Kidney tubule cell (primary cell): ENCODE data around the gene MTA2.
"Not testable (repeated sequence)": the region's sequence is repeated elsewhere in the genome, so short reads cannot be mapped to it uniquely, and the experiment has no call there.

ENCODE experiments used
- DNase-seq: peaks from one replicate; pipeline ENCODE4 v3.0.0-alpha.2; 2018; ENCODE audit warnings: low spot score

MTA2 gene

DNA sequence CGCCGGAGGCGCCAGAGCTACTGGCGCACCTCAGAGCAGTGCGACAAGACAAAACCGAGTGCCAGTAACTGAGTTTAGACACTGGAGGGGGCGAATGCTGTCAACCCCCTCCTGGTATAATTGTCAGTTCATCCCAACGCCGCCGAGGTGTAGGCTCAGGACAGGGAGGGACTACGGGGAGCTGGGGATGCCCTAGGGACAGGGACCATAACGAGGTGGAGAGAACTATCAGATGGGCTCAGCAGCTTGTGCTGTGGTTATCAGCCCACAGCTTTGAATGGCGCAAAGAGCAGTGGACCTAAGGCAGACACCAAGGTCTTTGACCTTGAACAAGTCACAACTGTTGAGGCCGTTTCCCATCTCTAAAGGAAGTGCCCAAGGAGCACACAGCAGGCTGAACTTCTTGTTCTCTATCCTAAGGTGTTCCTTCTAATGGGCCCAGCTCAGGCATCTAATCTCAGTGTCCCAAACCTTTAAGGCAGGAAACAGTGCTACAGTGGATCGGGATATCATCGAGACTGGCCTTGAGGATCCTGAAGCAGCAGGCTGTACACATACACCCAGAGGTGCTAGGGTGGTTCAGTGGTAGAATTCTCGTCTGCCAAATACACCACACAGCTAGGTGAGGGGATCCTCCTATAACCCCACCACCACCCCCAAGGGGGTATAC lies 9.4 kb downstream of the MTA2 start:
- DNase-seq: no peak

DNA sequence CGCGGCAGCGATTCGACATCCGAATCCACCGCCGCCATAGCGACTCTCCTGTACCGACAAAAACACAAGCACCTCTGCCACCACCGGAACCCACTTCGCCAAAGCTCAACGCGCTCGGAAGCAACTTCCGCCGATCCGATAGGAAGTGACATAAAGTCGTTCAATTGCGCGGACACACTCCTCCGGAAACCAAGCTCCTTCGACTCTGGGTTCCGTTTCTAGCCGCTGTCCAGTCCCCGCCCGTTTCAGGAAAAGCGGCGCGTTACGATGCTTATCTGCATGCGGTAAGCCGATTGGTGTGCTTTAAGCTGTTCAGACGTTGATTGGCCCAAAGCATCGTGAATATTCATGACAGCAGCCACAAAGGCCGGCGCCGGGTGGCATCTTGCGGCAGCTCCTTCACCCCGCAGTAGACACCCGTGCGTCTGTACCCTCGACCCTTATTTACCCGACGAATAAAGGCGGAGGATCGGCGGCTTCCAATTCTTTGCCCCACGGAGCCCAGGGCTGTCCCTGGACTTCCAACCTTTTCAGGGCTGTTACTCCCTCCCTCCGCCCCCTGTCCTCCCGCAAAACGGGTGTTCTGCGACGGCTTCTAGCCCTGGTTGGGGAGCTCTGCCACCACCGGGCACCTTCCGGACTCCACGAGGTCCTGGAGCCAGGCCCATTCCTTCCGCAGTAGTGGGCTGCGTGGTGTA lies 10.1 kb downstream of the MTA2 start, which contains the start of gene TUT1:
TSS of gene TUT1 (minus strand) at position 76 of the 698 bp plus-strand sequence. CDS start at position 38, 38 bp downstream.
- DNase-seq: peak; percentile 99

GRCh38 chr11:62588966-62589637 lies 12.6 kb downstream of the MTA2 start:
- DNase-seq: peak; percentile 20

- DNase-seq: not testable (repeated sequence)
Observed at GRCh38 chr11:62585356-62585755, 16.3 kb downstream of the MTA2 start.

DNA sequence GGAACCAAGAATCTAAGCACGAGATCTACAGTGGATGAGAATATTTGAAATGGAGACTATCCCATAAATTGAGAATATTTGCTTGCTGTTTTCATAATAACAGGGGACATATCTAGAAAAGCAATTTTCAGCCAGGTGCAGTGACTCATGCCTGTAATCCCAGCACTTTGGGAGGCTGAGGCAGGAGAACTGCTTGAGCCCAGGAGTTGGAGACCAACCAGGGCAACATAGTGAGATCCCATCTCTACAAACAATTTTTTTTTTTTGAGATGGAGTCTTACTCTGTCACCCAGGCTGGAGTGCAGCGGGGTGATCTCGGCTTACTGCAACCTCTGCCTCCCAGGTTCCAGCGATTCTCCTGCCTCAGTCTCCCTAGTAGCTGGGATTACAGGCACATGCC lies 19.9 kb downstream of the MTA2 start:
- DNase-seq: not testable (repeated sequence)

GRCh38 chr11:62580959-62581715 lies 20.5 kb downstream of the MTA2 start:
- DNase-seq: no peak

DNA sequence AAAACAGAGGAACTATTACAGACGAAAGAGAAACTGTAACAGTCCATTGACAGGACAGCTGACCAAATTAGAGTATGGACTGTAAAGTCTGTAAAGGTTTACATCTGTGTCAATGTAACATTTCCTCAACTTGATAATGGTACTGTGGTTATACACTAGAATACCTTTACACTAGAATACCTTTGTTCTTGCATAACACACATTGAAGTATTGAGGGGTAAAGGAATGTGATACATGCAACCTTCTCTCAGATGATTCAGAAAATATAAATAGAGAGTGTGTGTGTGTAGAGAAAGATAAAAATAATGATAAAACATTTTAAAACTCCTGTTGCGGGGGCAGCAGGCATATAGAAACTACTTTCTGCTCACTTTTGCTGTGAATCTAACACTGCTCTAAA lies 22.4 kb downstream of the MTA2 start:
- peak; percentile 65 for DNase-seq

- no peak for DNase-seq
Observed at GRCh38 chr11:62578541-62578940, 23.1 kb downstream of the MTA2 start.

DNA sequence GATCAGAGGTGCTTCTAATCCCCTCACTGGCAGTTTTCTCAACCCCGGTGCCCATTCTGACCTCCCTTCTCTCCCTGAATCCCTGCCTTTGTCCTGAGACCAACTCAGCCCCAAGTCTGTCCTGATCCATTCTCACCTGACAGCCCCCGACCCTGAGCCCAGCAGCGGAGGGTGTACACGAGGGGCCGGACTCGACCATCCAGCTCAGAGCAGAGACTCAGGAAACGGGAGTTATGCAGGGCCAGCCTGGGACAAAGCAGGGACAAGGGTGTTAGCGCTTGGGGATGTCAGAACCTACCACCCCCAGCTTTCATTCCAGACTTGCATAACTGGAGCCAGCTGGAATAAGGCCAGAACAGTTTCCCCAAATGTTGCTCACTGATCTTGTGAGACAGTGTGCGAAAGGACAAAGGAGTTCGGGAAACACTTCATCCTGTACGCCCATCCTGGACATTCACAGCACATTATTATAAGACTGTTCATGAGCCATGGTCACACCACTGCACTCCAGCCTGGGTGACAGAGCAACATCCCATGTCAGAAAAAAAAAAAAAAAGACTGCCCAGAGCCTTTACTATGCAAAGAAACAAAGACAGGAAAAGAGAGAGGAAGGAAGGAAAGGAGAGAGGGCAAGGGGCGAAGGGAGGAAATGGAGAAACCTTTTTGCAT lies 24.5 kb downstream of the MTA2 start:
- no peak for DNase-seq

GRCh38 chr11:62575837-62576236 lies 25.8 kb downstream of the MTA2 start:
- no peak for DNase-seq

GRCh38 chr11:62575156-62575555 lies 26.5 kb downstream of the MTA2 start:
- no peak for DNase-seq

DNA sequence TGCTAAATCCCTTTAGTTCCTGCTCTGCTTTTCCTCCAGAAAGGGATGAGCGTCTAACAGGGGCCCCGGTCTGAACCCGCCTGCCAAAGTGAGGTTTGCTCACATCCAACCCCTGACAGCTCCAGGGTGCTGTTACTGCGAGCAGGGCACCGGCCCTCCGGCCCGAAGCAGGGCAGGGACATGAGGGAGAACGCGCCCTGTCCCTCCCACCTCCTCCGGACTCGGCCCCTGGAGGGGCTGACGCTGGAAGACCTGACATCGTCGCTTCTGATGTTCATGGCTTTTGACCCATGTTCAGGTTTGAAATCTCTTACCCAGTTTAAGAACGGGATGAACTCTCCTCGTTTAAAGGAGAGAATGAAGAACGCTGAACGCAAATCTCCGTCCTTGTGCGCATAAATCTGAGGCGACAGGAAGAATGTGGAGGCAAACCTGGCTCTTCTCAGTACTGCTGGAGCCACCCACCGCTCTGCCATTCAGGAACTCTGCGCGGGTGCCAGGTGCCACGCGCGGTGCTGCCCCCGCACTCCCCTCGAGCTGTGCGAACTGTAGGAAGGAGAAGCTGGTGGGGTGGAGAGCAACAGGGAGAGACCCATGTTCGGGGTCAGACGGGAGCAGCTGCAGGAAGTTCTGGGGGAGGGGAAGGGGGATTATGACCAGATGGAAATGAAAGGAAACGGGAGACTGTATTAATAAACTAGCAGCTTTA lies 27.1 kb downstream of the MTA2 start:
- no peak for DNase-seq

- DNase-seq: peak; percentile 100
Observed at GRCh38 chr11:62573592-62574362, 27.9 kb downstream of the MTA2 start, which contains the start of gene EEF1G. Gene EEF1G (minus strand): TSS chr11:62573891. CDS start chr11:62573842, 49 bp downstream.

DNA sequence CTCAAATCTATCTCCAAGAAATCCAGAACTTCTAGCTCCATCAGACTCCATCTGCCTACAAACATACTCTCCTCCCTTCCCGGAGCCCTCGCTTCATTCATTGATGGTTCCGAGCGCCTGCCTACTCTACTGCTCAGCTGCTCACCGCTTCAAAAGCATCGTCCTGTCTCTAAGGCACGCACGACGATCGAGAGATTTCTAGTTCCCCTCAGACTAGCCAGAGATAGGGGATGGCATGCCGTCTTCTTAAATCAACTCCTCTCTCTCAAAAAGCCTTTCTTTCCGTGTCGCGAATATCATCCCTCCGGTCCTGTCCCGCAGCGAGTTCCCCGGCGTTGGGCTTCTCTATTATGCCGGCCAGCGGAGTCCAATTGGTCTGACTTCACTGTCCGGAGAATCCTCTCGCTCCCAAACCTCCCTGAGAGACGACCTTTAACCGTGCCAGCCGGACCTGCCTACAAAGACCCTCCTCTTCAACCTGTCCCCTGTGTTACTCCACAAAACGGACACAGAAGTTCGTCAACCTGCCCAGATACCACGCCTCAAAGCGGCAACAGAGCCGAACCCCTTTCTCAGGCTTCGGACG lies 28.6 kb downstream of the MTA2 start:
- DNase-seq: peak; percentile 28

- no peak for DNase-seq
Observed at GRCh38 chr11:62572431-62572830, 29.2 kb downstream of the MTA2 start.

- DNase-seq: not testable (repeated sequence)
Observed at GRCh38 chr11:62571493-62571892, 30.2 kb downstream of the MTA2 start.

GRCh38 chr11:62570903-62571302 lies 30.8 kb downstream of the MTA2 start:
- not testable (repeated sequence) for DNase-seq

GRCh38 chr11:62569611-62570010 lies 32.1 kb downstream of the MTA2 start:
- no peak for DNase-seq

GRCh38 chr11:62567018-62567633 lies 34.5 kb downstream of the MTA2 start:
- no peak for DNase-seq
